Measurements from ENCODE around the gene DUSP3. TPM values are rescaled to one million over a fixed set of nuclear protein-coding genes. Genes with fewer than 3 reads are reported as not detected.

DUSP3 gene
- total RNA-seq, 1 donor from 2014 or later: 36.4 TPM

- no peak for TF ChIP-seq CTCF (IDR thresholded peaks at IDR 0.05)
- Mint-ChIP-seq H3K27me3 (ENCODE audit: unreplicated experiment) (no peaks in the 10 kb centered on the region), H3K4me1 (ENCODE audit: unreplicated experiment) (no peaks in the 10 kb centered on the region), H3K9me3 (ENCODE audit: unreplicated experiment) (no peaks in the 10 kb centered on the region), H3K27ac (ENCODE audit: unreplicated experiment) (no peak overlapping the region), H3K4me3 (ENCODE audit: unreplicated experiment) (no peak overlapping the region), H3K36me3 (ENCODE audit: unreplicated experiment) (peaks cover 33% of the 10 kb centered on the region)
- no peak for DNase-seq (ENCODE audit: extremely low spot score, unreplicated experiment)
Observed at GRCh38 chr17:43767713-43768059, 11.1 kb downstream of the DUSP3 start.

- H3K4me3 Mint-ChIP-seq (ENCODE audit: unreplicated experiment): no peak overlapping the region
- H3K27me3 Mint-ChIP-seq (ENCODE audit: unreplicated experiment): no peaks in the 10 kb centered on the region
- no peaks in the 10 kb centered on the region for H3K9me3 Mint-ChIP-seq (ENCODE audit: unreplicated experiment)
- TF ChIP-seq CTCF (IDR thresholded peaks at IDR 0.05): no peak
- no peak for DNase-seq (ENCODE audit: extremely low spot score, unreplicated experiment)
- H3K36me3 Mint-ChIP-seq (ENCODE audit: unreplicated experiment): peaks cover 28% of the 10 kb centered on the region
- no peaks in the 10 kb centered on the region for H3K4me1 Mint-ChIP-seq (ENCODE audit: unreplicated experiment)
- H3K27ac Mint-ChIP-seq (ENCODE audit: unreplicated experiment): no peak overlapping the region
Observed at GRCh38 chr17:43767053-43767712, 11.6 kb downstream of the DUSP3 start.

- Mint-ChIP-seq H3K9me3 (ENCODE audit: unreplicated experiment) (no peaks in the 10 kb centered on the region), H3K4me1 (ENCODE audit: unreplicated experiment) (no peaks in the 10 kb centered on the region), H3K36me3 (ENCODE audit: unreplicated experiment) (peaks cover 24% of the 10 kb centered on the region), H3K27ac (ENCODE audit: unreplicated experiment) (no peak overlapping the region), H3K27me3 (ENCODE audit: unreplicated experiment) (no peaks in the 10 kb centered on the region), H3K4me3 (ENCODE audit: unreplicated experiment) (no peak overlapping the region)
- no peak for DNase-seq (ENCODE audit: extremely low spot score, unreplicated experiment)
- peak; percentile 74 for TF ChIP-seq CTCF (IDR thresholded peaks at IDR 0.05)
Observed at GRCh38 chr17:43766413-43767052, 12.2 kb downstream of the DUSP3 start.

- peak; percentile 100 for TF ChIP-seq CTCF (IDR thresholded peaks at IDR 0.05)
- H3K4me1 Mint-ChIP-seq (ENCODE audit: unreplicated experiment): peaks cover 9% of the 10 kb centered on the region
- H3K27me3 Mint-ChIP-seq (ENCODE audit: unreplicated experiment): peaks cover 16% of the 10 kb centered on the region
- no peaks in the 10 kb centered on the region for H3K36me3 Mint-ChIP-seq (ENCODE audit: unreplicated experiment)
- peak; percentile 97 for DNase-seq (ENCODE audit: extremely low spot score, unreplicated experiment)
- H3K27ac Mint-ChIP-seq (ENCODE audit: unreplicated experiment): no peak overlapping the region
- H3K9me3 Mint-ChIP-seq (ENCODE audit: unreplicated experiment): no peaks in the 10 kb centered on the region
- H3K4me3 Mint-ChIP-seq (ENCODE audit: unreplicated experiment): no peak overlapping the region
Observed at GRCh38 chr17:43760254-43760852, 18.4 kb downstream of the DUSP3 start.

GRCh38 chr17:43759836-43760235, 18.9 kb downstream of the DUSP3 start:
- no peaks in the 10 kb centered on the region for H3K9me3 Mint-ChIP-seq (ENCODE audit: unreplicated experiment)
- no peaks in the 10 kb centered on the region for H3K36me3 Mint-ChIP-seq (ENCODE audit: unreplicated experiment)
- H3K4me1 Mint-ChIP-seq (ENCODE audit: unreplicated experiment): peaks cover 9% of the 10 kb centered on the region
- H3K4me3 Mint-ChIP-seq (ENCODE audit: unreplicated experiment): no peak overlapping the region
- DNase-seq (ENCODE audit: extremely low spot score, unreplicated experiment): no peak
- H3K27ac Mint-ChIP-seq (ENCODE audit: unreplicated experiment): no peak overlapping the region
- TF ChIP-seq CTCF (IDR thresholded peaks at IDR 0.05): no peak
- peaks cover 16% of the 10 kb centered on the region for H3K27me3 Mint-ChIP-seq (ENCODE audit: unreplicated experiment)
